AG09309 (cell line): Measurements from ENCODE around the gene CARHSP1.

Experiments used
- DNase-seq: peaks from one replicate; pipeline ENCODE4 v3.0.0-alpha.2; 2010; ENCODE audit warnings: low read depth
- H3K4me3 ChIP-seq: 2 replicates; pipeline ENCODE4 v1.5.1; 2011; ENCODE audit warnings: mild to moderate bottlenecking, low read depth, low read length, moderate library complexity; ENCODE audit not compliant: control insufficient read depth
- CTCF ChIP-seq: IDR thresholded peaks from 2 replicates; pipeline ENCODE4 v1.5.1; 2011; ENCODE audit warnings: mild to moderate bottlenecking, low read depth, low read length, inconsistent platforms; ENCODE audit not compliant: insufficient read depth, control insufficient read depth; ENCODE audit errors: missing control alignments

CARHSP1 gene

GRCh38 chr16:8818504-8819270 lies 50.1 kb downstream of the CARHSP1 start:
- TF ChIP-seq CTCF, result no peak
- H3K4me3 ChIP-seq, result no peak overlapping the region
- DNase-seq, result no peak

GRCh38 chr16:8816967-8817655 lies 51.7 kb downstream of the CARHSP1 start:
- no peak overlapping the region for H3K4me3 ChIP-seq
- no peak for TF ChIP-seq CTCF
- no peak for DNase-seq

GRCh38 chr16:8814095-8814806 lies 54.6 kb downstream of the CARHSP1 start:
- no peak overlapping the region for H3K4me3 ChIP-seq
- DNase-seq, result no peak
- no peak for TF ChIP-seq CTCF

GRCh38 chr16:8812162-8812843 lies 56.5 kb downstream of the CARHSP1 start:
- TF ChIP-seq CTCF, result no peak
- no peak overlapping the region for H3K4me3 ChIP-seq
- DNase-seq, result no peak

GRCh38 chr16:8808613-8809353 lies 60.0 kb downstream of the CARHSP1 start:
- no peak for TF ChIP-seq CTCF
- DNase-seq, result no peak
- no peak overlapping the region for H3K4me3 ChIP-seq

GRCh38 chr16:8808009-8808408 lies 60.8 kb downstream of the CARHSP1 start:
- H3K4me3 ChIP-seq, result no peak overlapping the region
- TF ChIP-seq CTCF, result no peak
- DNase-seq, result no peak
